Breast epithelium (tissue), 3 donors: ENCODE measurements around the gene SYMPK.

Experiments used
- POLR2A ChIP-seq: fragments of 450-650 bp; IDR thresholded peaks from one replicate; pipeline ENCODE4 v1.6.1; 2016; ENCODE audit warnings: antibody characterized with exemption, mild to moderate bottlenecking, moderate library complexity
- POLR2AphosphoS5 ChIP-seq, 3 donors: sonication (generic); formaldehyde crosslinking; IDR thresholded peaks; one replicate each; pipeline ENCODE4 v1.6.1; 2017; ENCODE audit warnings: antibody characterized with exemption in 3 of 3
- TF ChIP-seq, protein P1 (sequence below), 3 donors: fragments of 450-650 bp; IDR thresholded peaks; one replicate each; pipeline ENCODE4 v1.5.1; 2016 to 2017; ENCODE audit warnings: antibody characterized with exemption in 3 of 3, mild to moderate bottlenecking in 3 of 3, moderate library complexity in 3 of 3

DNA sequence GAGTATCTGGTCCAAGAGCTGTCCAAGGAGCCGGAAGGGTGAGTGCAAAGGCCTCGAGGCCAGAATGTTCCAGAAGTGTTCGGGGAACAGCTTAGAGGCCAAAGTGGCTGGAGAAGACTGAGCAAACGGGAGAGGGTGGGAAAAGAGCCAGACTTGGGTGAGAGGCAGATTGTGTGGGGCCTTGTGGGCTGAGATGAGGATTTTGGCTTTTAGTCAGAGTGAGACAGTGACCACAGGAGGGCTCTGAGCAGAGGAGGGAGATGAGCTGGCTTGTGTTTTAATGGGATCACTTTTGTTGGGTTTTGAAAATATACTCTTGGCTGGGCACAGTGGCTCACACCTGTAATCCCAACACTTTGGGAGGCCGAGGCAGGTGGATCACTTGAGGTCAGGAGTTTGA is 46.0 kb upstream of the SYMPK start:
- TF ChIP-seq, protein P1, sequence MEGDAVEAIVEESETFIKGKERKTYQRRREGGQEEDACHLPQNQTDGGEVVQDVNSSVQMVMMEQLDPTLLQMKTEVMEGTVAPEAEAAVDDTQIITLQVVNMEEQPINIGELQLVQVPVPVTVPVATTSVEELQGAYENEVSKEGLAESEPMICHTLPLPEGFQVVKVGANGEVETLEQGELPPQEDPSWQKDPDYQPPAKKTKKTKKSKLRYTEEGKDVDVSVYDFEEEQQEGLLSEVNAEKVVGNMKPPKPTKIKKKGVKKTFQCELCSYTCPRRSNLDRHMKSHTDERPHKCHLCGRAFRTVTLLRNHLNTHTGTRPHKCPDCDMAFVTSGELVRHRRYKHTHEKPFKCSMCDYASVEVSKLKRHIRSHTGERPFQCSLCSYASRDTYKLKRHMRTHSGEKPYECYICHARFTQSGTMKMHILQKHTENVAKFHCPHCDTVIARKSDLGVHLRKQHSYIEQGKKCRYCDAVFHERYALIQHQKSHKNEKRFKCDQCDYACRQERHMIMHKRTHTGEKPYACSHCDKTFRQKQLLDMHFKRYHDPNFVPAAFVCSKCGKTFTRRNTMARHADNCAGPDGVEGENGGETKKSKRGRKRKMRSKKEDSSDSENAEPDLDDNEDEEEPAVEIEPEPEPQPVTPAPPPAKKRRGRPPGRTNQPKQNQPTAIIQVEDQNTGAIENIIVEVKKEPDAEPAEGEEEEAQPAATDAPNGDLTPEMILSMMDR (IDR thresholded peaks at IDR 0.05), result no peak
- no peak for TF ChIP-seq POLR2A
- no peak for TF ChIP-seq POLR2AphosphoS5 (IDR thresholded peaks at IDR 0.05)
